Stimulated activated CD8-positive, alpha-beta memory T cell treated with anti-CD3 and anti-CD28 coated beads, Interleukin-7, amount 100 ng/mL, for 4 hours (primary cell): ENCODE results near the gene NIBAN1.
"Not testable (repeated sequence)": the region's sequence is repeated elsewhere in the genome, so short reads cannot be mapped to it uniquely, and the experiment has no call there.

Experiments used
- DNase-seq, 2 donors: peaks; one replicate each; pipeline ENCODE4 v3.0.0-alpha.2; 2020; ENCODE audit warnings: low read depth in 2 of 2

NIBAN1 gene, protein sequence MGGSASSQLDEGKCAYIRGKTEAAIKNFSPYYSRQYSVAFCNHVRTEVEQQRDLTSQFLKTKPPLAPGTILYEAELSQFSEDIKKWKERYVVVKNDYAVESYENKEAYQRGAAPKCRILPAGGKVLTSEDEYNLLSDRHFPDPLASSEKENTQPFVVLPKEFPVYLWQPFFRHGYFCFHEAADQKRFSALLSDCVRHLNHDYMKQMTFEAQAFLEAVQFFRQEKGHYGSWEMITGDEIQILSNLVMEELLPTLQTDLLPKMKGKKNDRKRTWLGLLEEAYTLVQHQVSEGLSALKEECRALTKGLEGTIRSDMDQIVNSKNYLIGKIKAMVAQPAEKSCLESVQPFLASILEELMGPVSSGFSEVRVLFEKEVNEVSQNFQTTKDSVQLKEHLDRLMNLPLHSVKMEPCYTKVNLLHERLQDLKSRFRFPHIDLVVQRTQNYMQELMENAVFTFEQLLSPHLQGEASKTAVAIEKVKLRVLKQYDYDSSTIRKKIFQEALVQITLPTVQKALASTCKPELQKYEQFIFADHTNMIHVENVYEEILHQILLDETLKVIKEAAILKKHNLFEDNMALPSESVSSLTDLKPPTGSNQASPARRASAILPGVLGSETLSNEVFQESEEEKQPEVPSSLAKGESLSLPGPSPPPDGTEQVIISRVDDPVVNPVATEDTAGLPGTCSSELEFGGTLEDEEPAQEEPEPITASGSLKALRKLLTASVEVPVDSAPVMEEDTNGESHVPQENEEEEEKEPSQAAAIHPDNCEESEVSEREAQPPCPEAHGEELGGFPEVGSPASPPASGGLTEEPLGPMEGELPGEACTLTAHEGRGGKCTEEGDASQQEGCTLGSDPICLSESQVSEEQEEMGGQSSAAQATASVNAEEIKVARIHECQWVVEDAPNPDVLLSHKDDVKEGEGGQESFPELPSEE

DNA sequence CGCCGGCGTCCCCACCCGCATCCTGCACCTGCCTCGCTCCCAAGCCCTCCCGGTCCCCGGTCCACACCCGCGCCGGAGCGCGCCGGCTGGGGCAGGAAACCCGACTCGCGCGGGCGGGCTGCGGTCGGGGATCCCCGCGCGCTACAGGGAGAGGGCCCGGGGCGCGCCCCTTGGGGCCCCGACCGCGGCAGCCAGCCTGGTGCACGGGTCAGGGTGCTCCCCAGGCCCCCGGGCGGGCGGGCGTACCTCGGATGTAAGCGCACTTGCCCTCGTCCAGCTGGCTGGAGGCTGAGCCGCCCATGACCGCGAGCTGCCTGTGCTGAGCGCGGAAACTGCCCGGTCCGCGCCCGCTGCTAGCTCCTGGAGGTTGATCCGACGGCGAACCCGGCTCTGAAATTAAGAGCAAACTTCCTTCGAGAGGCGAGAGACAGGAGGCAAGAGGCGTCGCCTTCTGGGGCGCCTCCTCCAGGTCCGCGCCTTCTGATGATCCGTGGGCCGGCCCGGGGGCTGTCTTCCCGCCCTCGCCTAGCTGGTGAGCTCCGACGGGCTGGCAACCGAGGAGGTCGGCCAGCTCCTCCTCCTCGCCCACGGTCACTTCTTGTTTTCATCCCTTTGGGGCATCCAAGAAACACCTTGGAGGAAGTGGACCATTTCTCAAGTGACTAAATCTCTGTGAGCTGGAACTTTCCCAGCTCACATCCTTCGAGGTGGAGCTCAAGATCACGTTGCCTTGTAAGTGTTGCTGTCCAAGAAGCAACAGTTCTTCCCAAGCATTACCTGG, at the start of gene NIBAN1:
Gene NIBAN1 (minus strand): TSS at position 453 of the 781 bp plus-strand sequence. CDS start 152 bp downstream, at position 301.
- peak; percentile 29 to 68 for DNase-seq

GRCh38 chr1:185017966-185018365, 43.7 kb upstream of the NIBAN1 start:
- no peak for DNase-seq

GRCh38 chr1:185017338-185017737, 43.0 kb upstream of the NIBAN1 start:
- DNase-seq, result no peak

DNA sequence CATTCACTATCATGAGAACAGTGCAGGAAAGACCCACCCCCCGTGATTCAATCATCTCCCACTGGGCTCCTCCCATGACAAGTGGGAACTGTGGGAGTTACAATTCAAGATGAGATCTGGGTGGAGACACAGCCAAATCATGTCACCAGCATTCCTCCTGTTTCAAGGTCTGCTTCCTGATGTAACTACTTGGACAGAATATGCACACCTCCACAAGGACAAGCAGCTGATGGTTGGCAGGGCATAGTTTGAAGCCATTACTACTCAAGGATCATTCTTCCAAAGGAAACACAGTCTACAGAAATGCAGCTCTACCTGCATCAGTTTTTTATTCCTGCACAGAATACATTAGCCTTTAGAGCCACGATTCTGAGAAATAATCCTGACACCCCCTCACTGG, 42.6 kb upstream of the NIBAN1 start:
- no peak for DNase-seq

- DNase-seq, result no peak
Observed at GRCh38 chr1:185015631-185016030, 41.3 kb upstream of the NIBAN1 start.

DNA sequence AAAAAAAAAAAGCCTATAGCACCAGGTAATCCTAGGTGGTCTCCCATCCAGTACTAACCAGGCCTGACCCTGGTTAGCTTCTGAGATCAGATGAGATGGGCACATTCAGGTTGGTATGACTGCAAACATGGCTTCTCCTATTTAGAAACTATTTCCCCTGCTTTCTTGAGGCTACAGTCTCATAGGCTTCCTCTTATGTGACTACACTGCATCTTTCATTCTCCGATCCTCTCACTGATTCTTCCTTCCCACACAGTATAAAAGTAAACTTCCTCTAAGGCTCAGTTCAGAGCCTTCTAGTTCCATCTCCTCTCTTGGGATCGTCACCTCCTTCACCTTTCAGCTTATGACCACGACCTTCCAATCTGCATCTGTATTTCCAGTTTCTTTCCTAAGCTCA, 40.6 kb upstream of the NIBAN1 start:
- DNase-seq, result no peak

GRCh38 chr1:185010361-185010760, 36.1 kb upstream of the NIBAN1 start:
- no peak for DNase-seq

GRCh38 chr1:185008838-185009237, 34.5 kb upstream of the NIBAN1 start:
- DNase-seq, result no peak

GRCh38 chr1:185001312-185001880, 27.1 kb upstream of the NIBAN1 start:
- DNase-seq, result not testable (repeated sequence)

DNA sequence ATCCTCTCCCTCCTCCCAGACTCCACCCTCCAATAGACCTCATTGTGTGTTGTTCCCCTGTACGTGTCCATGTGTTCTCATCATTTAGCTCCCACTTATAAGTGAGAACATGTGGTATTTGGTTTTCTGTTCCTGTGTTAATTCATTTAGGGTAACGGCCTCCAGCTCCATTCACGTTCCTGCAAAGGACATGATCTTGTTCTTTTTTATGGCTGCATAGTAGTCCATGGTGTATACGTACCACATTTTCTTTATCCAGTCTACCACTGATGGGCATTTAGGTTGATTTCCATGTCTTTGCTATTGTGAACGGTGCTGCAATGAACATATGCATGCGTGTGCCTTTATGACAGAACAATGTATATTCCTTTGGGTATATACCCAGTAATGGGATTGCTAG, 25.7 kb upstream of the NIBAN1 start:
- DNase-seq, result not testable (repeated sequence)

DNA sequence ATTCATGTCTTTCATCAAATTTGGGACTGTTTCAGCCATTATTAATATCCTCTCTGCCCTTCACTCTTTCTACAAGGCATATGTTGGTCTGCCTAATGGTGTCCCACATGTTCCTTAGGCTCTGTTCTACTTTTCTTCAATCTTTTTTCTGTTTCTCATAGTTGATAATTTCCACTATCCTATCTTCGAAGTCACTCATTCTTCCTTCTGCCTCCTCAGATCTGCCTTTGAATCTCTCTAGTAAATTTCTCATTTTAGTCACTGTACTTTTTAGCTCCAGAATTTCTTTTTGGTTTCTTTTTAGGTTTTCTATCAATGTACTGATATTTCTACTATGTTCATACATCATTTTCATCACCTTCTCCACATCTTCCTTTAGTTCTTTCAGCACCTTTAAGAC, 20.0 kb upstream of the NIBAN1 start:
- DNase-seq, result no peak

DNA sequence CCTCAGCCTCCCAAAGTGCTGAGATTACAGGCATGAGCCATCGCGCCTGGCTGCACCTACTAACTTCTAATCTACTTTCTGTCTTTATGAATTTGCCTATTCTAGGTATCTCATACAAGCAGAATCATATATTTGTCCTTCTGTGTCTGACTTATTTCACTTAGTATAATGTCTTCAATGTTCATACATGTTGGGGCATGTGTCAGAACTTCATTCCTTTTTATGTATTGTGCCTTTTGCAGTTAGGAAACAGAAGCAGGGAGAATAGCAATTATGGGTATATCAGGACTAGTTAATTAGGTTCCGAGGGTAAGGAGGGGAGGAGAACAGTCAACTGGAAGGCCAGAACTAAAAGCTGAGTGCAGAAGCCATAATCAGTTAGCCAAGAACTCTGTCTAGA, 18.0 kb upstream of the NIBAN1 start:
- DNase-seq, result no peak

DNA sequence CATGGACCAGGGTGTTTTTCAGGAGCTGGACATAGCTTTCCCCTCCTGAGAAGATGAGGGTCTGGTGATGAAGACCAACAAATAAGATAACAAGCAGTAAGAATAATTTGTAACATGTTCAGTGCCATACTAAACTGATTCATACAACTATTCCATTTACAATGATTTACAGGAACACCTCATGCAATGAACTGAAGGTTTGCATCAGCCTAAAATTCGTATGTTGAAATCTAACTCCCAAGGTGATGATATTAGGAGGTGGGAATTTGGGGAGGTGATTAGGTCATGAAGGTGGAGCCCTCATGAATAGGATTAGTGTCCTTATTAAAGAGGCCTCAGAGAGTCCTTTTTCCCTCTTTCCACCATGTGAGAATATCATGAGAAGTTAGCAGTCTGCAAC, 15.9 kb upstream of the NIBAN1 start:
- no peak for DNase-seq

- DNase-seq, result no peak
Observed at GRCh38 chr1:184988506-184988905, 14.2 kb upstream of the NIBAN1 start.

DNA sequence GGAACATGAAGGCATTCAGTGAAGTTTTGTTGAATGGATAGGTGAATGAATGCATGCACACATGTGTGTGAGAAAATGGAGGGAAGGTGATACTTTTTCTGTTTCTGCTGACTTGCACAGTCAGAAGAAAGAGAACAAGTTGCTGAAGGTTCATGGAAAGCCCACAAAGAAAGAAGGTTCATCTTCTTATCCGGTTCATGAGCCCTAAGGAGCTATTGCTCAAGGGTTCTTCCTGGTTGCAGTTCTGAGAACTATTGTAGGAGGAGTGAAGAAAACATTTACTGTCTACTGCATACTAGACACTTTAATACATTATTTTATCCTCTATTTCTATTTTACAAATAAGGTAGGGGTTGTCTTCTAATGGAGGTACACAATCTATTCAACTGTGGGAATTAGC, 13.4 kb upstream of the NIBAN1 start:
- DNase-seq, result no peak

- DNase-seq, result no peak
Observed at GRCh38 chr1:184986250-184986649, 11.9 kb upstream of the NIBAN1 start.

DNA sequence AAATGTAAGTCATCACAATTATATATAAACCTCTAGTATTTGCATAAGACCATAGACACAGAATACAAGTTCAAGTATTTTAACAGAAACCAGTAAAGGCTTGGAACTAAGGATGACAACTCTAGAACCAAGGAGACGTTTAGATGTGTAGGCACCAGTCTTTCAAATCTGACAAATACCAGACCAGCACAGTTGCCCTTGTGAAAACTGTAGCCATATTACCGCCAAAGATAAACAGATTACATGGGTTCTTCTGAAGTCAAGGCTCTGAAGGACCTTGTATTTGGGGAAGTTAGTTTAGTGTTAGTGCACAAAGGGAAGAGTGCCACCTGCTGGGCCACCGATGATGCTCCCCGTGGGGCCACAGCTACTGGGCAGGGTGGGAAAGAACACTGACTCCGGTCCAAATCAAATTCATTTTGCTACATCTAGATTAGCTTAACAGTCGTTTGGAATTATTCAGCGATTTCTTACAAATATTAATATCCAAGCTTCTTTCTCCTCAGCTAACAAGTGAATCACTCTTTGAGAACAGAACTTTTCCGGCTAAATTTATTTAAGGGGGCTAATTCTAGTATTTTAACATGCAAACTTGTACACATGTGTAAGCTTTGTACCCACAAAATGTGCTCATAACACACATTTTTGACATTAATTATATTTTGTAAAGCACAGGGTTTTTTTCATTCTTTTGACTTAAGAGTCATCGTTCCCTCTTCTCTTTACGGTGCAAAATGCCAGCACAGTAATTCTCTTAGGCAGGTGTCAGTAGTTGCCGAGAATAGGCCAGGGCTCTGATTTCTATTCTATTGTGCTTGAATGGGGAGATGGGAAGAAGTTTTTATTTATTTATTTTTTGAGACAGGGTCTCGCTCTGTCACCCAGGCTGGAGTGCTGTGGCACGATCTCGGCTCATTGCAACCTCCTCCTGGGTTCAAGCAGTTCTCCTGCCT, 8.0 kb upstream of the NIBAN1 start:
- peak; percentile 62 to 69 for DNase-seq

- DNase-seq, result no peak
Observed at GRCh38 chr1:184980726-184981125, 6.4 kb upstream of the NIBAN1 start.

- no peak for DNase-seq
Observed at GRCh38 chr1:184975208-184975870, 1.0 kb upstream of the NIBAN1 start.

- DNase-seq, result no peak
Observed at GRCh38 chr1:184974837-184975115, 468 bp upstream of the NIBAN1 start.
